IMR-90 (cell line): ENCODE data around the gene ITSN2.

Experiments used
- CHD1 ChIP-seq: IDR thresholded peaks from 2 replicates; pipeline ENCODE4 v1.6.1; 2012; ENCODE audit warnings: low read depth, low read length, improper control_type of control experiment
- CTCF ChIP-seq: conservative IDR thresholded peaks from 2 replicates; pipeline ENCODE4 v1.5.1; 2012; ENCODE audit warnings: mild to moderate bottlenecking, low read depth, low read length, improper control_type of control experiment
- FOS ChIP-seq: fragments of 150-350 bp; IDR thresholded peaks from 2 replicates; pipeline ENCODE4 v1.6.1; 2016; ENCODE audit warnings: low read depth, low read length
- MAZ ChIP-seq: IDR thresholded peaks from 2 replicates; pipeline ENCODE4 v1.6.1; 2012; ENCODE audit warnings: low read depth, mild to moderate bottlenecking, low read length, improper control_type of control experiment, moderate library complexity, borderline replicate concordance
- NFE2L2 ChIP-seq: fragments of 150-350 bp; IDR thresholded peaks from 2 replicates; pipeline ENCODE4 v1.6.1; 2016; ENCODE audit warnings: low read depth, mild to moderate bottlenecking, low read length
- POLR2A ChIP-seq: IDR thresholded peaks from 2 replicates; pipeline ENCODE4 v1.6.1; 2012; ENCODE audit warnings: mild to moderate bottlenecking, low read depth, low read length
- RAD21 ChIP-seq: IDR thresholded peaks from 2 replicates; pipeline ENCODE4 v1.6.1; 2012; ENCODE audit warnings: low read length, improper control_type of control experiment
- RCOR1 ChIP-seq: IDR thresholded peaks from 2 replicates; pipeline ENCODE4 v1.6.1; 2012; ENCODE audit warnings: mild to moderate bottlenecking, low read length, improper control_type of control experiment; ENCODE audit not compliant: insufficient replicate concordance
- RFX5 ChIP-seq: IDR thresholded peaks from 2 replicates; pipeline ENCODE4 v1.8.0; 2012; ENCODE audit warnings: low read depth, mild to moderate bottlenecking, low read length, moderate library complexity
- TF ChIP-seq, protein P1 (sequence below): fragments of 150-350 bp; IDR thresholded peaks from 2 replicates; pipeline ENCODE4 v1.6.1; 2017; ENCODE audit warnings: mild to moderate bottlenecking, antibody characterized with exemption, low read length, low read depth

DNA sequence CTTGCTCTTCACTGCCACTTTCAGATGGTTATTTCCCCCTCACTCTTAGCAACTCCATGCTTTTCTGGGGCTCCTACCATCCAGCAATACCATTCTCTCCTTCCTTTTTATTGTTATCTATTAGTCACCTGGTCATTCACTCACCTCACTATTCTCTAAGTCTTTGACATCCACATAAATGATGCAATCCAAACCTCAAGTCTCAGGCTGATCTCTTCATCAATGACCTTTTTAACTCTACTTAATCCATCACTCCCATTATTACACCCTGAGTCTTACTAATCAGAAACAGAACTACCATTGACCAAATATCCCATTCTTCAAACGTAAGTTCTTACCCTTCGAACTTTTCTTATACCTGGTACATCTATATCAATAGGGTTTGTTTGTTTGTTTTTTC lies 79.7 kb downstream of the ITSN2 start:
- TF ChIP-seq CTCF: no peak
- no peak for TF ChIP-seq RAD21
- no peak for TF ChIP-seq POLR2A
- no peak for TF ChIP-seq RFX5
- no peak for TF ChIP-seq RCOR1
- TF ChIP-seq, protein P1, sequence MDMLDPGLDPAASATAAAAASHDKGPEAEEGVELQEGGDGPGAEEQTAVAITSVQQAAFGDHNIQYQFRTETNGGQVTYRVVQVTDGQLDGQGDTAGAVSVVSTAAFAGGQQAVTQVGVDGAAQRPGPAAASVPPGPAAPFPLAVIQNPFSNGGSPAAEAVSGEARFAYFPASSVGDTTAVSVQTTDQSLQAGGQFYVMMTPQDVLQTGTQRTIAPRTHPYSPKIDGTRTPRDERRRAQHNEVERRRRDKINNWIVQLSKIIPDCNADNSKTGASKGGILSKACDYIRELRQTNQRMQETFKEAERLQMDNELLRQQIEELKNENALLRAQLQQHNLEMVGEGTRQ: no peak
- no peak for TF ChIP-seq CHD1
- no peak for TF ChIP-seq NFE2L2
- no peak for TF ChIP-seq MAZ
- TF ChIP-seq FOS: no peak
